Testis (tissue), 3 donors: ENCODE results near the gene GJB3. TPM values are rescaled to one million over a fixed set of nuclear protein-coding genes. Genes with fewer than 3 reads are reported as not detected.

Experiments
- DNase-seq: peaks from one replicate; pipeline ENCODE4 v3.0.0-alpha.2; 2019
- H3K27ac ChIP-seq, 2 donors: fragments of 200-600 bp; sonication (generic); one replicate each; pipeline ENCODE4 v1.5.1; 2019
- H3K27me3 ChIP-seq: fragments of 200-600 bp; sonication (generic); one replicate; pipeline ENCODE4 v1.5.1; 2019
- H3K36me3 ChIP-seq: fragments of 200-600 bp; sonication (generic); one replicate; pipeline ENCODE4 v1.5.1; 2017; ENCODE audit warnings: low read depth; ENCODE audit errors: missing control alignments
- H3K4me1 ChIP-seq: fragments of 200-600 bp; sonication (generic); one replicate; pipeline ENCODE4 v1.5.1; 2019
- H3K4me3 ChIP-seq, 2 donors: fragments of 200-600 bp; sonication (generic); one replicate each; pipeline ENCODE4 v1.5.1; 2017 to 2019
- H3K9me3 ChIP-seq: fragments of 200-600 bp; sonication (generic); one replicate; pipeline ENCODE4 v1.5.1; 2017
- CTCF ChIP-seq, 3 experiments: fragments of 450-650 bp in 2 of 3; fragments of 200-600 bp in 1 of 3; sonication (generic) in 1 of 3; IDR thresholded peaks; one replicate each; pipeline ENCODE4 v1.5.1; 2016 to 2019; ENCODE audit warnings: antibody characterized with exemption in 3 of 3, mild to moderate bottlenecking in 2 of 3, moderate library complexity in 1 of 3
- POLR2A ChIP-seq: fragments of 450-650 bp; IDR thresholded peaks from one replicate; pipeline ENCODE4 v1.6.1; 2017; ENCODE audit warnings: antibody characterized with exemption, mild to moderate bottlenecking, moderate library complexity
- WGBS, 2 donors: methylation state at CpG; one replicate each; pipeline ENCODE4 v1.1.5; 2018; 5-methylcytosine and 5-hydroxymethylcytosine counted together
- intact Hi-C: fragments of 100-400 bp; cut with DNase I; formaldehyde crosslinking; loops from one replicate; pipeline ENCODE4 v1.15.1; 2023; ENCODE audit warnings: low total_unique reads
- polyA plus RNA-seq: library from polyadenylated mRNA; stranded (reverse); fragments of 350-450 nt; fragmentation: Illumina TruSeq; extraction: RNeasy Lipid Tissue Mini Kit (QIAGEN cat#74804); gene quantifications from one replicate; pipeline ENCODE4 v1.2.3, GENCODE V29; 2014; ENCODE audit warnings: low read depth, low replicate concordance; ENCODE audit not compliant: insufficient read depth
- total RNA-seq, 2 donors: library from RNA; depleted of rRNA; stranded (reverse); fragments of >200 nt; gene quantifications; one replicate each; pipeline ENCODE4 v1.2.3, GENCODE V29; 2016

GJB3 gene
- total and polyA plus RNA-seq, 3 donors from 2014 or later, result 0.40 to 0.55 (median 0.50) TPM

GRCh38 chr1:34745666-34746065, 35.3 kb upstream of the GJB3 start:
- Histone ChIP-seq H3K4me3 (no peak overlapping the region), H3K27me3 (no peaks in the 10 kb centered on the region), H3K36me3 (no peaks in the 10 kb centered on the region), H3K9me3 (no peaks in the 10 kb centered on the region), H3K27ac (no peak overlapping the region), H3K4me1 (no peaks in the 10 kb centered on the region)
- TF ChIP-seq POLR2A, result no peak
- TF ChIP-seq CTCF (IDR thresholded peaks at IDR 0.05), result no peak
- intact Hi-C loops, result loop anchor here (10.0 kb wide), 1 partner anchor 1111 kb away; no protein-coding TSS in a partner anchor
- WGBS, 2 donors, result 69 to 74% methylated on average over 4 to 5 of the region's 5 CpGs
- DNase-seq, result no peak

GRCh38 chr1:34746101-34746500, 34.9 kb upstream of the GJB3 start:
- no peak for DNase-seq
- Histone ChIP-seq H3K4me3 (no peak overlapping the region), H3K9me3 (no peaks in the 10 kb centered on the region), H3K4me1 (no peaks in the 10 kb centered on the region), H3K27ac (no peak overlapping the region), H3K27me3 (no peaks in the 10 kb centered on the region), H3K36me3 (no peaks in the 10 kb centered on the region)
- no peak for TF ChIP-seq POLR2A
- TF ChIP-seq CTCF (IDR thresholded peaks at IDR 0.05), result no peak
- WGBS, 2 donors, result 86 to 99% methylated on average over 2 to 4 of the region's 4 CpGs
- intact Hi-C loops, result loop anchor here (10.0 kb wide), 1 partner anchor 1111 kb away; no protein-coding TSS in a partner anchor

- Histone ChIP-seq H3K27ac (no peak overlapping the region), H3K4me1 (no peaks in the 10 kb centered on the region), H3K27me3 (no peaks in the 10 kb centered on the region), H3K4me3 (no peak overlapping the region), H3K36me3 (no peaks in the 10 kb centered on the region), H3K9me3 (no peaks in the 10 kb centered on the region)
- intact Hi-C loops, result loop anchor here (10.0 kb wide), 1 partner anchor 1112 kb away; no protein-coding TSS in a partner anchor
- 67 to 70% methylated on average over 18 of the region's 18 CpGs for WGBS, 2 donors
- DNase-seq, result no peak
- TF ChIP-seq CTCF (IDR thresholded peaks at IDR 0.05) (no peak), POLR2A (no peak)
Measured at GRCh38 chr1:34746785-34747637, 34.0 kb upstream of the GJB3 start.

GRCh38 chr1:34747638-34747941, 33.4 kb upstream of the GJB3 start:
- TF ChIP-seq CTCF (IDR thresholded peaks at IDR 0.05) (no peak), POLR2A (no peak)
- no peaks in the 10 kb centered on the region for H3K36me3 ChIP-seq
- intact Hi-C loops, result loop anchor here (10.0 kb wide), 1 partner anchor 1113 kb away; no protein-coding TSS in a partner anchor
- no peak overlapping the region for H3K27ac ChIP-seq
- no peaks in the 10 kb centered on the region for H3K4me1 ChIP-seq
- DNase-seq, result no peak
- no peak overlapping the region for H3K4me3 ChIP-seq
- H3K9me3 ChIP-seq, result no peaks in the 10 kb centered on the region
- no peaks in the 10 kb centered on the region for H3K27me3 ChIP-seq
- WGBS, 2 donors, result 66 to 81% methylated on average over 6 of the region's 6 CpGs
